ENCODE results near the gene EBI3.
"Not testable (repeated sequence)": the region's sequence is repeated elsewhere in the genome, so short reads cannot be mapped to it uniquely, and the experiment has no call there.

Gene EBI3

DNA sequence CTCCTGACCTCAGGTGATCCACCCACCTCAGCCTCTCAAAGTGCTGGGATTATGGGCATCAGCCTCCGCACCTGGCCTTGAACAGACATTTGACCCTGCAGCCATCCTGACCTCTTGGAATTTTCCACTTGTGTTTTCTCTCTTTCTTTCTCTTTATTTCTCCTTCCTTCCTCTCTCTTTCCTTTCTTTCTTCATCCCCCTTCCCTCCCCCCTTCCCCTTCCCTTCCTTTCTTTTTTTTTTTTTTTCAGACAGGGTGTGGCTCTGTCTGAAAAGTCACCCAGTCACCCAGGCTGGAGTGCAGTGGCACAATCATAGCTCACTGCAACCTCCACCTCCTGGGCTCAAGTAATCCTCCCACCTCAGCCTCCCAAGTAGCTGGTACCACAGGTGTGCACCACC lies 10.8 kb upstream of the EBI3 start:
- H3K4me3 ChIP-seq (ENCODE audit: low read length in 2 of 2); H3K27me3 ChIP-seq (ENCODE audit: control insufficient read depth in 2 of 2, insufficient read depth in 2 of 2, low read length in 2 of 2); H3K27ac ChIP-seq (ENCODE audit: low read depth in 2 of 2, low read length in 2 of 2); H3K9ac ChIP-seq (ENCODE audit: low read depth in 1 of 2, low read length in 2 of 2); H3K9me3 ChIP-seq (ENCODE audit: control insufficient read depth in 2 of 2, low read length in 2 of 2); H3K36me3 ChIP-seq (ENCODE audit: control insufficient read depth in 2 of 2, insufficient read depth in 2 of 2, low read length in 2 of 2); H3K4me1 ChIP-seq (ENCODE audit: control insufficient read depth in 2 of 2, insufficient read depth in 2 of 2, low read length in 2 of 2): not testable (repeated sequence)

DNA sequence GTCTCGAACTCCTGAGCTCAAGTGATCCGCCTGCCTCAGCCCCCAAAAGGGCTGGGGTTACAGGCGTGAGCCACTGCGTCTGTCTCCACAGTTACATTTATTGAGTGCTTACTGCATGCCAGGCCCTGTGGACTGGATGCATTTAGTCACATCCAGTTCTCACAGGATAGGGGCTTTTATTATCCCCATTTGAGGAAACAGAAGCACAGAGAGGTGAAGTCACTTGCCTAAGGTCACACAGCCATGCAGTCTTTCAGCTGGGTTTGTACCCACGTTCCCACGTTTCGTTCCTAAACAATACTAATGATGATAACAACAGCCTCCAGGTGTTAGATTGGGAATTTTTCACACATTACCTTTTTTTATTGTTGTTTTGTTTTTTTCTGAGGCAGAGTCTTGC lies 9.1 kb upstream of the EBI3 start:
- no peak overlapping the region for H3K9ac ChIP-seq (ENCODE audit: low read depth in 1 of 2, low read length in 2 of 2)
- H3K4me1 ChIP-seq (ENCODE audit: control insufficient read depth in 2 of 2, insufficient read depth in 2 of 2, low read length in 2 of 2) = no peaks in the 10 kb centered on the region
- no peaks in the 10 kb centered on the region for H3K36me3 ChIP-seq (ENCODE audit: control insufficient read depth in 2 of 2, insufficient read depth in 2 of 2, low read length in 2 of 2)
- H3K4me3 ChIP-seq (ENCODE audit: low read length in 2 of 2) = no peak overlapping the region
- H3K27ac ChIP-seq (ENCODE audit: low read depth in 2 of 2, low read length in 2 of 2) = no peak overlapping the region
- peaks cover 0 to 6% of the 10 kb centered on the region in 2 donors for H3K27me3 ChIP-seq (ENCODE audit: control insufficient read depth in 2 of 2, insufficient read depth in 2 of 2, low read length in 2 of 2)
- H3K9me3 ChIP-seq (ENCODE audit: control insufficient read depth in 2 of 2, low read length in 2 of 2) = no peaks in the 10 kb centered on the region

DNA sequence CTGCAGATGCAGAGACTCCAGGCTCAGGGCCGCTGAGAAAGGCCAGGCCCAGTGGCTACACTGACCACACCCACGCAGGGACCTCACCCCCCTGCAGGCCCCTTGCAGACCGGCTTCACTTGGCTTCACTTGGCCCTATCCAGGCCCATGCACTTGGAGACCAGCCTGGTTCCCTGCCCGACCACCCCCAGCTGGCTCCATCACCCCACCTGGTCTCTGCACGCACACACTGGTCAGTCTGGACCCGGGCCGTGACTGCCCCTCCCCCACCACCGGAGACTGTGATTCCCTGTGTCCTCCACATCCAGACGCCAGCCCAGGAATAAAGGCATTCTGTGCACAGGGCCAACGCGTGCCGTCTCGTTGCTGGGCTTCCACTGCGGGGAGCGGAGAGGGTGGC lies 4.9 kb upstream of the EBI3 start:
- Histone ChIP-seq H3K9me3 (ENCODE audit: control insufficient read depth in 2 of 2, low read length in 2 of 2) (no peaks in the 10 kb centered on the region), H3K27ac (ENCODE audit: low read depth in 2 of 2, low read length in 2 of 2) (no peak overlapping the region), H3K9ac (ENCODE audit: low read depth in 1 of 2, low read length in 2 of 2) (no peak overlapping the region), H3K36me3 (ENCODE audit: control insufficient read depth in 2 of 2, insufficient read depth in 2 of 2, low read length in 2 of 2) (no peaks in the 10 kb centered on the region), H3K4me1 (ENCODE audit: control insufficient read depth in 2 of 2, insufficient read depth in 2 of 2, low read length in 2 of 2) (no peaks in the 10 kb centered on the region), H3K27me3 (ENCODE audit: control insufficient read depth in 2 of 2, insufficient read depth in 2 of 2, low read length in 2 of 2) (peaks cover 2 to 22% of the 10 kb centered on the region in 2 donors), H3K4me3 (ENCODE audit: low read length in 2 of 2) (no peak overlapping the region)

DNA sequence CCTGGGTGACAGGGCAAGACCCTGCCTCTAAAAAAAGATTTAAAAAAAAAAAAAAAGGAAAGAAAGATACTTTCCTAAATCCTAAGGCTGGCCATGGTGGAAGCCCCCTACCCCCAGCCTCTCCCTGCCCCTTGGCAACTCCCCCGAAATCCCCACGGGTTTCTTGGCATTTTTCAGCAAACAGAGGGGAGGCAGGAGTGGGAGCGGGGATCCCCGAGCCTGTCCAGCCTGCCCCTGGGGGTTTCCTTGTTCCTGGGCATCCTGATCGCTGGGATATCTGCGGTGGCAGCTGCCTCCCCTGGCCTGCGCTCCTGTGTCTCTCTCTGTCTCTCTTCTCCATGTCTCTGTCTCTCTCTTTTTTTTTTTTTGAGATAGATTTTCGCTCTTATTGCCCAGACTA lies 3.4 kb upstream of the EBI3 start:
- Histone ChIP-seq H3K4me3 (ENCODE audit: low read length in 2 of 2) (no peak overlapping the region), H3K9ac (ENCODE audit: low read depth in 1 of 2, low read length in 2 of 2) (no peak overlapping the region), H3K36me3 (ENCODE audit: control insufficient read depth in 2 of 2, insufficient read depth in 2 of 2, low read length in 2 of 2) (no peaks in the 10 kb centered on the region), H3K9me3 (ENCODE audit: control insufficient read depth in 2 of 2, low read length in 2 of 2) (no peaks in the 10 kb centered on the region), H3K27me3 (ENCODE audit: control insufficient read depth in 2 of 2, insufficient read depth in 2 of 2, low read length in 2 of 2) (peaks cover 5 to 25% of the 10 kb centered on the region in 2 donors), H3K4me1 (ENCODE audit: control insufficient read depth in 2 of 2, insufficient read depth in 2 of 2, low read length in 2 of 2) (no peaks in the 10 kb centered on the region), H3K27ac (ENCODE audit: low read depth in 2 of 2, low read length in 2 of 2) (no peak overlapping the region)

DNA sequence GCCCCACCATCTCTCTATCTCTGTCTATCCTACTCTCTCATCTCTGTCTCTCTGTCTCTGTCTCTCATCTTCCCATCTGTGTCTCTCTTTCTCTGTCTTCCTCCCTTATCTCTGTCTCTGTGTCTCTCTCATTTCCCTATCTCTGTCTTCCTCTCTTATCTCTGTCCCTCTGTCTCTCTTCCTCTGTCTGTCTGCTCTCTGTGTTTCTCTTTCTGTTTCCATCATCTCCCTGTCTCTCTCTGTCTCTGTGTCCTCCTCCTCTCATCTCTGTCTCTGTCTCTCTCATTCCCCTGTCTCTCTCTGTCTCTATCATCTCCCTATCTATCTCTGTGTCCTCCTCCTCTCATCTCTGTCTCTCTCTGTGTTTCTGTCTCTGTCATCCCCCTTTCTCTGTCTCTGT lies 1.6 kb upstream of the EBI3 start:
- no peaks in the 10 kb centered on the region for H3K9me3 ChIP-seq (ENCODE audit: control insufficient read depth in 2 of 2, low read length in 2 of 2)
- no peak overlapping the region for H3K9ac ChIP-seq (ENCODE audit: low read depth in 1 of 2, low read length in 2 of 2)
- H3K4me3 ChIP-seq (ENCODE audit: low read length in 2 of 2) = no peak overlapping the region
- H3K4me1 ChIP-seq (ENCODE audit: control insufficient read depth in 2 of 2, insufficient read depth in 2 of 2, low read length in 2 of 2) = no peaks in the 10 kb centered on the region
- peaks cover 5 to 25% of the 10 kb centered on the region in 2 donors for H3K27me3 ChIP-seq (ENCODE audit: control insufficient read depth in 2 of 2, insufficient read depth in 2 of 2, low read length in 2 of 2)
- no peaks in the 10 kb centered on the region for H3K36me3 ChIP-seq (ENCODE audit: control insufficient read depth in 2 of 2, insufficient read depth in 2 of 2, low read length in 2 of 2)
- no peak overlapping the region for H3K27ac ChIP-seq (ENCODE audit: low read depth in 2 of 2, low read length in 2 of 2)

DNA sequence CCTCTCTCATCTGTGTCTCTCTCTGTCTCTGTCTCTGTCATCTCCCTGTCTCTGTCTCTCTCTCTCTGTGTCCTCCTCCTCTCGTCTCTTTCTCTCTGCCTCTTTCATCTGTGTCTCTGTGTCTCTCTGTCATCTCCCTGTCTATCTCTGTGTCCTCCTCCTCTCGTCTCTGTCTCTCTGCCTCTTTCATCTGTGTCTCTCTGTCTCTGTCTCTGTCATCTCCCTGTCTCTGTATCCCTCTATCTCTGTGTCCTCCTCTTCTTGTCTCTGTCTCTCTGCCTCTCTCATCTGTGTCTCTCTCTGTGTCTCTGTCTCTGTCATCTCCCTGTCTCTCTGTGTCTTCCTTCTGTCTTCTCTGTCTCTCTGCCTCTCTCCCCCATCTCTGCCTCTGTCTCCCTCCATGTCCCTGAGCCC lies 551 bp upstream of the EBI3 start:
- Histone ChIP-seq H3K4me3 (ENCODE audit: low read length in 2 of 2) (no peak overlapping the region), H3K36me3 (ENCODE audit: control insufficient read depth in 2 of 2, insufficient read depth in 2 of 2, low read length in 2 of 2) (no peaks in the 10 kb centered on the region), H3K27ac (ENCODE audit: low read depth in 2 of 2, low read length in 2 of 2) (no peak overlapping the region), H3K9me3 (ENCODE audit: control insufficient read depth in 2 of 2, low read length in 2 of 2) (no peaks in the 10 kb centered on the region), H3K9ac (ENCODE audit: low read depth in 1 of 2, low read length in 2 of 2) (no peak overlapping the region), H3K4me1 (ENCODE audit: control insufficient read depth in 2 of 2, insufficient read depth in 2 of 2, low read length in 2 of 2) (no peaks in the 10 kb centered on the region), H3K27me3 (ENCODE audit: control insufficient read depth in 2 of 2, insufficient read depth in 2 of 2, low read length in 2 of 2) (peaks cover 5 to 25% of the 10 kb centered on the region in 2 donors)

DNA sequence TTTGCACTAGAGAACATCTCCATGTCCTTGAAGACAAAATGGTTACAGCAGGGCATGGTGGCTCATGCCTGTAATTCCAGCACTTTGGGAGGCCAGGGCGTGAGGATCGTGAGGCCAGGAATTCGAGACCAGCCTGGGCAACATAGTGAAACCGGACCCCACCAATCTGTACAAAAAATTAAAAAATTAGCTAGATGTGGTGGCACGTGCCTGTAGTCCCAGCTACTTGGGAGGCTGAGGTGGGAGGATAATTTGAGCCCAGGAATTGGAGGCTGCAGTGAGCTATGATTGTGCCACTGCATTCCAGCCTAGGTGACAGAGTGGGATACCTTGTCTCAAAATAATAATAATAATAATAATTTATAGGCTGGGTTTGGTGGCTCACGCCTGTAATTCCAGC lies 914 bp downstream of the EBI3 start:
- H3K9me3 ChIP-seq (ENCODE audit: control insufficient read depth in 2 of 2, low read length in 2 of 2); H3K9ac ChIP-seq (ENCODE audit: low read depth in 1 of 2, low read length in 2 of 2); H3K4me3 ChIP-seq (ENCODE audit: low read length in 2 of 2); H3K27ac ChIP-seq (ENCODE audit: low read depth in 2 of 2, low read length in 2 of 2); H3K4me1 ChIP-seq (ENCODE audit: control insufficient read depth in 2 of 2, insufficient read depth in 2 of 2, low read length in 2 of 2); H3K36me3 ChIP-seq (ENCODE audit: control insufficient read depth in 2 of 2, insufficient read depth in 2 of 2, low read length in 2 of 2): not testable (repeated sequence)
- peaks cover 5 to 18% of the 10 kb centered on the region in 2 donors for H3K27me3 ChIP-seq (ENCODE audit: control insufficient read depth in 2 of 2, insufficient read depth in 2 of 2, low read length in 2 of 2)

DNA sequence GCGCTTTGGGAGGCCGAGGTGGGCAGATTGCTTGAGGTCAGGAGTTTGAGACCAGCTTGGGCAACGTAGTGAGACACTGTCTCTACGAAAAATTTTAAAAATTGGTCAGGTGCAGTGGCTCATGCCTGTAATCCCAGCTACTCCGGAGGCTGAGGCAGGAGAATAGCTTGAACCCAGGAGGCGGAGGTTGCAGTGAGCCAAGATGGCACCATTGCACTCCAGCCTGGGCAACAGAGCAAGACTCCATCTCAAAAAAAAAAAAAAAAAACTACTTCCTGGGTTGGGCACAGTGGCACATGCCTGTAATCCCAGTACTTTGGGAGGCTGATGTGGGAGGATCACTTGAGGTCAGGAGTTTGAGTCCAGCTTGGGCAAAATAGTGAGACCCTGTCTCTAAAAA lies 2.2 kb downstream of the EBI3 start:
- H3K36me3 ChIP-seq (ENCODE audit: control insufficient read depth in 2 of 2, insufficient read depth in 2 of 2, low read length in 2 of 2); H3K9me3 ChIP-seq (ENCODE audit: control insufficient read depth in 2 of 2, low read length in 2 of 2); H3K4me3 ChIP-seq (ENCODE audit: low read length in 2 of 2); H3K4me1 ChIP-seq (ENCODE audit: control insufficient read depth in 2 of 2, insufficient read depth in 2 of 2, low read length in 2 of 2); H3K9ac ChIP-seq (ENCODE audit: low read depth in 1 of 2, low read length in 2 of 2); H3K27ac ChIP-seq (ENCODE audit: low read depth in 2 of 2, low read length in 2 of 2): not testable (repeated sequence)
- H3K27me3 ChIP-seq (ENCODE audit: control insufficient read depth in 2 of 2, insufficient read depth in 2 of 2, low read length in 2 of 2) = peaks cover 5 to 18% of the 10 kb centered on the region in 2 donors

DNA sequence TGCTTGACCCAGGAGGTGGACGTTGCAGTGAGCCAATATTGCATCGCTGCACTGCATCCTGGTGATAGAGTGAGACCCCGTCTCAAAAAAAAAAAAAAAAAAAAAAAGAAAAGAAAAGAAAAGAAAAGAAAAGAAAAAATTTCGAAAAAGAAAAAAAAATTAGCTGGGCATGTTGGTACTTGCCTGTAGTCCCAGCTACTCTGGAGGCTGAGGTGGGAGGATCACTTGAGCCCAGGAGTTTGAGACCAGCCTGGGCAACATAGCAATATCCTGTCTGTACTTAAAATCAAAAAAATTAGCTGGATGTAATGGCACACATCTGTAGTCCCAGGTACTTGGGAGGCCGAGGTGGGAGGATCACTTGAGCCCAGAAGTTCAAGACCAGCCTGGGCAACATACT lies 2.8 kb downstream of the EBI3 start:
- peaks cover 5 to 18% of the 10 kb centered on the region in 2 donors for H3K27me3 ChIP-seq (ENCODE audit: control insufficient read depth in 2 of 2, insufficient read depth in 2 of 2, low read length in 2 of 2)
- not testable (repeated sequence) for H3K9ac ChIP-seq (ENCODE audit: low read depth in 1 of 2, low read length in 2 of 2); H3K4me1 ChIP-seq (ENCODE audit: control insufficient read depth in 2 of 2, insufficient read depth in 2 of 2, low read length in 2 of 2); H3K27ac ChIP-seq (ENCODE audit: low read depth in 2 of 2, low read length in 2 of 2); H3K4me3 ChIP-seq (ENCODE audit: low read length in 2 of 2); H3K9me3 ChIP-seq (ENCODE audit: control insufficient read depth in 2 of 2, low read length in 2 of 2); H3K36me3 ChIP-seq (ENCODE audit: control insufficient read depth in 2 of 2, insufficient read depth in 2 of 2, low read length in 2 of 2)

DNA sequence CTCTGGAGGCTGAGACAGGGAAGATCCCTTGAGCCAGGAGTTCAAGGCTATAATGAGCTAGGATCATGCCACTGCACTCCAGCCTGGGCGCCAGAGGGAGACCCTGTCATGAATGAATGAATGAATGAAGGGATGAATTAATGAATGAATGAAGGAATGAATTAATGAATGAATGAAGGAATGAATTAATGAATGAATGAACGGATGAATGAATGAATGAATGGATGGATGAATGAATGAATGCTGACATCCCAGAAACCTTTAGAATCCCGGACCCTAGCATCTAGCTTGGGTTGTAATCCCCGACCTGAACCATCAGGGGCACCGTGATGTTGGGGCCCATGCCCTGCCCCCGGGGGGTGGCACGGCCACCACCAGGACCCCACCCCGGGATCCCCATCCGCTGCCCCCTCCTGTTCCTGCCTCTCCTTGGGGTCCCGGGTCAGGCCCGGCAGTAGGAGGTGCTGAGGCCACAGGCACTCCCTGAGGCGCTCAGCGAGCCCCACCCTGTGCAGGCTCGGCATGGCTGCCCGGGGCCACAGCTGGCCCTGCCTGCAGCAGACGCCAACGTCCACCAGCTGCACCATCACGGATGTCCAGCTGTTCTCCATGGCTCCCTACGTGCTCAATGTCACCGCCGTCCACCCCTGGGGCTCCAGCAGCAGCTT lies 3.4 kb downstream of the EBI3 start:
- Histone ChIP-seq H3K4me3 (ENCODE audit: low read length in 2 of 2) (no peak overlapping the region), H3K27ac (ENCODE audit: low read depth in 2 of 2, low read length in 2 of 2) (no peak overlapping the region), H3K9ac (ENCODE audit: low read depth in 1 of 2, low read length in 2 of 2) (no peak overlapping the region), H3K27me3 (ENCODE audit: control insufficient read depth in 2 of 2, insufficient read depth in 2 of 2, low read length in 2 of 2) (peaks cover 5 to 16% of the 10 kb centered on the region in 2 donors), H3K36me3 (ENCODE audit: control insufficient read depth in 2 of 2, insufficient read depth in 2 of 2, low read length in 2 of 2) (no peaks in the 10 kb centered on the region), H3K4me1 (ENCODE audit: control insufficient read depth in 2 of 2, insufficient read depth in 2 of 2, low read length in 2 of 2) (no peaks in the 10 kb centered on the region), H3K9me3 (ENCODE audit: control insufficient read depth in 2 of 2, low read length in 2 of 2) (no peaks in the 10 kb centered on the region)

Measured in mucosa of rectum (tissue), 2 donors.